Peyer's patch (tissue), 4 donors: ENCODE measurements around the gene MIPOL1. TPM values are rescaled to one million over a fixed set of nuclear protein-coding genes. Genes with fewer than 3 reads are reported as not detected.
"Not testable (repeated sequence)": the region's sequence is repeated elsewhere in the genome, so short reads cannot be mapped to it uniquely, and the experiment has no call there.

Experiments
- DNase-seq, 3 donors: peaks; one replicate each; pipeline ENCODE4 v3.0.0-alpha.2; 2017 to 2019
- H3K27ac ChIP-seq, 4 donors: fragments of 200-600 bp; sonication (generic); one replicate each; pipeline ENCODE4 v1.5.1; 2016 to 2019
- H3K27me3 ChIP-seq, 2 donors: fragments of 200-600 bp; sonication (generic); one replicate each; pipeline ENCODE4 v1.5.1; 2019
- H3K36me3 ChIP-seq, 3 donors: fragments of 200-600 bp; sonication (generic); one replicate each; pipeline ENCODE4 v1.5.1; 2016 to 2019
- H3K4me1 ChIP-seq, 4 donors: fragments of 200-600 bp; sonication (generic); one replicate each; pipeline ENCODE4 v1.5.1; 2016 to 2019
- H3K4me3 ChIP-seq, 4 donors: fragments of 200-600 bp; sonication (generic); 1 replicate in 3 of 4; 2 replicates in 1 of 4; pipeline ENCODE4 v1.5.1; 2016 to 2019; ENCODE audit warnings: mild to moderate bottlenecking in 1 of 4
- H3K9me3 ChIP-seq, 4 donors: fragments of 200-600 bp; sonication (generic); one replicate each; pipeline ENCODE4 v1.5.1; 2016 to 2019; ENCODE audit warnings: mild to moderate bottlenecking in 1 of 4
- POLR2A ChIP-seq, 2 donors: fragments of 450-650 bp; IDR thresholded peaks; one replicate each; pipeline ENCODE4 v1.5.1; 2017; ENCODE audit warnings: antibody characterized with exemption in 2 of 2, mild to moderate bottlenecking in 2 of 2, moderate library complexity in 2 of 2
- total RNA-seq, 4 donors: library from RNA; depleted of rRNA; stranded (reverse); fragments of >200 nt; gene quantifications; one replicate each; pipeline ENCODE4 v1.1.0, GENCODE V29; 2016
- TF ChIP-seq, protein P1 (sequence below), 6 experiments: fragments of 450-650 bp in 4 of 6; fragments of 200-600 bp in 2 of 6; sonication (generic) in 1 of 6; IDR thresholded peaks; one replicate each; pipeline ENCODE4 v1.5.1; 2017 to 2019; ENCODE audit warnings: antibody characterized with exemption in 6 of 6, mild to moderate bottlenecking in 3 of 6, moderate library complexity in 1 of 6

Gene MIPOL1
- total RNA-seq, 4 donors from 2014 or later: 5.6 to 42.1 (median 14.9) TPM

DNA sequence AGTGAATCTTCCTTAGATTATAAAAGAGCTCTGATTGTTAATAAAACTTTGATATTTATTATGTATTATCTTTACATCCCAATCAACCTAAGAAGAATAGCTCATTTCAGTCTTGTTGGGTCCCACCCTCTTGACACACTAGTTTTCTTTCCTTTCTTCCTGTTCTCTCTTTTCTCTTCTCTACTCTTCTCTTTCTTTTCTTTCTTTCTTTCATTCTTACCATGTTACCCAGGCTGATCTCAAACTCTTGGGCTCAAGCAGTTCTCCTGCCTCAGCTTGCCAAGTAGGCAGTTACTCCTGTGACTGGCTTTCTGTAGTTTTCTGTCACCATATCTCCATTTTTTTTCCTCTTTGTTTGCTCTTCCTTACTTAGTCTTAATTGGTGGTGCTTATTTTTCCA, 177.8 kb downstream of the MIPOL1 start:
- H3K27ac ChIP-seq: no peak overlapping the region
- no peaks in the 10 kb centered on the region for H3K4me1 ChIP-seq
- no peak for TF ChIP-seq POLR2A (IDR thresholded peaks at IDR 0.05)
- TF ChIP-seq, protein P1, sequence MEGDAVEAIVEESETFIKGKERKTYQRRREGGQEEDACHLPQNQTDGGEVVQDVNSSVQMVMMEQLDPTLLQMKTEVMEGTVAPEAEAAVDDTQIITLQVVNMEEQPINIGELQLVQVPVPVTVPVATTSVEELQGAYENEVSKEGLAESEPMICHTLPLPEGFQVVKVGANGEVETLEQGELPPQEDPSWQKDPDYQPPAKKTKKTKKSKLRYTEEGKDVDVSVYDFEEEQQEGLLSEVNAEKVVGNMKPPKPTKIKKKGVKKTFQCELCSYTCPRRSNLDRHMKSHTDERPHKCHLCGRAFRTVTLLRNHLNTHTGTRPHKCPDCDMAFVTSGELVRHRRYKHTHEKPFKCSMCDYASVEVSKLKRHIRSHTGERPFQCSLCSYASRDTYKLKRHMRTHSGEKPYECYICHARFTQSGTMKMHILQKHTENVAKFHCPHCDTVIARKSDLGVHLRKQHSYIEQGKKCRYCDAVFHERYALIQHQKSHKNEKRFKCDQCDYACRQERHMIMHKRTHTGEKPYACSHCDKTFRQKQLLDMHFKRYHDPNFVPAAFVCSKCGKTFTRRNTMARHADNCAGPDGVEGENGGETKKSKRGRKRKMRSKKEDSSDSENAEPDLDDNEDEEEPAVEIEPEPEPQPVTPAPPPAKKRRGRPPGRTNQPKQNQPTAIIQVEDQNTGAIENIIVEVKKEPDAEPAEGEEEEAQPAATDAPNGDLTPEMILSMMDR (IDR thresholded peaks at IDR 0.05): no peak
- DNase-seq: no peak
- no peaks in the 10 kb centered on the region for H3K9me3 ChIP-seq
- no peaks in the 10 kb centered on the region for H3K36me3 ChIP-seq
- no peak overlapping the region for H3K4me3 ChIP-seq
- H3K27me3 ChIP-seq: no peaks in the 10 kb centered on the region

DNA sequence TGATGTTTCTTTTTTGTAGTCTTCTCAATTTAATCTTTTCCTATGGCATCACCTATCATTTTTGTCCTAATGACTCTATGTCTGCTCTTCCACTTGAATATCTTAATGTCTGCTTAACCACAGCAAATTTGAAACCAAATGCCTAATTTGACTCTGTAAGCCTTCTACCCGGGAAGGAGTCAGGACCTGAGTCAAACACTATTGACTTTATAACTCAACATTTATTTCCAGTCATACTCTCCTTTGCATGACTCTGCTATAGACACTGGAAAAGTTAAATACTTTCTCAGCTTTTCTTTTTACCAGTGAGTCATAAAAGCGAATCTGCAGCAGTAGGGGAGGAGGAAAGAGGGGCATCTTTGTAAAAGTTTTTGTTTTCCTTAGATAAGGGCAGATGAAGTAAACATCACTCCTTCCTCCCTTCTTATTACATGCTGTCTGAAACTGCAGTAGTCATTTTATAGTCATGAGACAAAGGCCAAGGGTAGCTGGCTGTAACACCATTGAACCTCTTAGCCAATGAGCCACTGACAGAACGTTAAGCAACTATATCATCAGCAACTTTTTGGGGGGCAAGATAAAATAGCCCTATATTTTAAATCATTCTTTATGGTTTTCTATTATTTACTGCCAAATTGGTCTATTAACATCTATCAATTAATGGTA, 179.3 kb downstream of the MIPOL1 start:
- Histone ChIP-seq H3K27me3 (no peaks in the 10 kb centered on the region), H3K4me1 (no peaks in the 10 kb centered on the region), H3K4me3 (no peak overlapping the region), H3K9me3 (no peaks in the 10 kb centered on the region), H3K36me3 (no peaks in the 10 kb centered on the region), H3K27ac (no peak overlapping the region)
- no peak for TF ChIP-seq POLR2A (IDR thresholded peaks at IDR 0.05)
- TF ChIP-seq, protein P1 (IDR thresholded peaks at IDR 0.05): no peak
- DNase-seq: no peak

DNA sequence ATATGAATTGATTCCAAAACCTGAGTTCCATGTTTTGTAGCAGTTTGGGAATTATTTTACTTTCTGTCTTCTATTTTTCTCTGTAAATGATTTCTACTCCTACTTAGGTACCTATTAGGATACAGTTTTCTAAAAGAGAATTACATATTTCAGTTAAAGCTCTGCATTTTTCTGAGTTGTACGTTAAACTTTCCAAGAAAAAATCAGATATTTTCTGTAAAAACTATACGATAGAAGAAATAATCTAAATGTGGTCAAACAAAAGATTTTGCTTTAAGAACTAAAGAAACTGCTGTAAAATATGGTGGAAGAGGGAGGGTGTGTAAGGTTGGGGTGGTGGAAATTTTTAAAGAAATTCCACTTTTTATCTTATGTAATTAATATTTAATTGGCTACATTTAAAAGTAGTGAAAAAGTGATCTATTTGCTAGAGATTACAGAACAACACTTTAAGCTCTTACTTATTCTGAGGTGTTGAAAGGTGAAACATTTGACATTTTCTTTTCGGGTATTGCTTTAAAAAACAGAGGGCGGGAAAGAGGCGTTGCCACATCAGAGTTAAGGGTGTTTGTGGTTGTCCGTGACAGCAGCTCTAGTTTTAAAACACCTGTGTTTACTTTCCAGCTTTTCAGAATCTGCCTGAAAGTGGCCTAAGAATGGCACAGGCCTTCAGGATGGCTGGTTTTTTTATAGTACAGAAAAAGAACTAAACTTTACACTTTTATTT, 187.3 kb downstream of the MIPOL1 start:
- Histone ChIP-seq H3K27me3 (no peaks in the 10 kb centered on the region), H3K27ac (no peak overlapping the region), H3K9me3 (no peaks in the 10 kb centered on the region), H3K36me3 (no peaks in the 10 kb centered on the region), H3K4me1 (no peaks in the 10 kb centered on the region), H3K4me3 (no peak overlapping the region)
- no peak for DNase-seq
- no peak for TF ChIP-seq POLR2A (IDR thresholded peaks at IDR 0.05)
- TF ChIP-seq, protein P1 (IDR thresholded peaks at IDR 0.05): no peak

DNA sequence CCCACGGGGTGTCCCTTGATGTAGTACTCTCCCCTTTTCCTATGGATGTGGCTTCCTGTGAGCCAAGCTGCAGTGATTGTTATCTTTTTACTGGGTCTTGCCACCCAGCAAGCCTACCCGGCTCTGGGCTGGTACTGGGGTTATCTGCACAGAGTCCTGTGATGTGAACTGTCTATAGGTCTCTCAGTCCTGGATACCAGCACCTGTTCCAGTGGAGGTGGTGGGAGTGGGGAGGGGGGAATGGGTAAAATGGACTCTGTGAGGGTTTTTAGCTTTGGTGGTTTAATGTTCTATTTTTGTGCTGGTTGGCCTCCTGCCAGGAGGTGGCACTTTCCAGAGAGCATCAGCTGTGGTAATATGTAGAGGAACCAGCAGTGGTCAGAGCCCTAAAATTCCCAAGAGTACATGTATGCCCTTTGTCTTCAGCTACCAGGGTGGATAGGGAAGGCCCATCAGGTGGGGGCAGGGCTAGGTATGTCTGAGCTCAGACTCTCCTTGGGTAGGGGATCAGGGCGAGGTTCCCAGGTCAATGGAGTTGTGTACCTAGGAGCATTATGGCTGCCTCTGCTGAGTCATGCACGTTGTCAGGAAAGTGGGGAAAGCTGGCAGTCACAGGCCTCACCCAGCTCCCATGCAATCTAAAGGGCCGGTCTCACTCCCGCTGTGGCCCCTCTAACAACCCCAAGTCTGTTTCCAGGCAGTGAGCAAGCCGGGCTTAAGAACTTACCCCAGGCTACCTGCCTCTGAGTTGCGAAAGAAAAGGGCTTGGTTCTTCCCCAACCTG, 199.6 kb downstream of the MIPOL1 start:
- H3K9me3 ChIP-seq, H3K4me3 ChIP-seq, H3K27ac ChIP-seq, H3K36me3 ChIP-seq, H3K4me1 ChIP-seq, H3K27me3 ChIP-seq, DNase-seq: not testable (repeated sequence)

DNA sequence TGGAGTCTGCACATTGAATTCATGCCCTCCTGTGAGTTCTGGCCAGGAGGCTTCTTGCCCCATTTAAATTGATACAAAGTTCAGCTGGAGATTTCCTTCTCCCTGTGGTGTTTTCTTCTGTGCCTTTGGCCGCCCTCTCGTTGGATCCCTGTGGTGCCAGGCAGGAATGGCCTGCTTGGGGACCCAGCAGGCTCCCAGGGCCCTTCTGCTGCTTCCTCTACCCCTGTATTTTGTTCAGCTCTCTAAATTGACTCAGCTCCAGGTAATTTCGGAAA, 200.1 kb downstream of the MIPOL1 start:
- H3K4me3 ChIP-seq: no peak overlapping the region
- DNase-seq: no peak
- H3K27me3 ChIP-seq: no peaks in the 10 kb centered on the region
- H3K9me3 ChIP-seq: no peaks in the 10 kb centered on the region
- H3K27ac ChIP-seq: no peak overlapping the region
- H3K4me1 ChIP-seq: no peaks in the 10 kb centered on the region
- no peaks in the 10 kb centered on the region for H3K36me3 ChIP-seq
- TF ChIP-seq POLR2A (IDR thresholded peaks at IDR 0.05): no peak
- TF ChIP-seq, protein P1 (IDR thresholded peaks at IDR 0.05): no peak

DNA sequence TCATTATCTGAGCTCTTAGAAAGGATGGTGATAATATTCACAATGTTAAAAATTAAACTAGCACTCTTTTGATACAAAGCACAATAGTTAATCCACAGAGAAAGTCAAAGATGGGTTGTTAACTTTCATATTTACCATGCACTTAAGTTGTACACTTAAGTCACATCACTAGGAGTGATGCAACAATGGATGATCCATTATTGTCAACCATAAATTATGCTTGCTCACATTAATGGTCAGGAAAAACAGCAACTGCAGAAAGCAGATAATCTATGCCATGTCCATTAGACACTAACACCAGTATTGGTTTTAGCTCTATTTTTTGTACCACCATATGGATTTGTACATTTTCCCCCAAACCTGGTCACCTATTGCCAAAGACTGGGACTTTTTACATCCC, 201.8 kb downstream of the MIPOL1 start:
- Histone ChIP-seq H3K27ac (no peak overlapping the region), H3K9me3 (no peaks in the 10 kb centered on the region), H3K4me1 (no peaks in the 10 kb centered on the region), H3K36me3 (no peaks in the 10 kb centered on the region), H3K27me3 (no peaks in the 10 kb centered on the region), H3K4me3 (no peak overlapping the region)
- no peak for DNase-seq
- no peak for TF ChIP-seq POLR2A (IDR thresholded peaks at IDR 0.05)
- TF ChIP-seq, protein P1 (IDR thresholded peaks at IDR 0.05): no peak
